Ascending aorta (tissue), 2 donors: Measurements from ENCODE around the gene ANTXR1. TPM values are rescaled to one million over a fixed set of nuclear protein-coding genes. Genes with fewer than 3 reads are reported as not detected.

Experiments used
- DNase-seq, 2 donors: peaks; one replicate each; pipeline ENCODE4 v3.0.0-alpha.2; 2019; ENCODE audit warnings: low spot score in 2 of 2
- H3K27ac ChIP-seq, 2 donors: fragments of 200-600 bp; sonication (generic); one replicate each; pipeline ENCODE4 v1.5.1; 2016 to 2017; ENCODE audit warnings: mild to moderate bottlenecking in 1 of 2
- H3K27me3 ChIP-seq: fragments of 200-600 bp; sonication (generic); one replicate; pipeline ENCODE4 v1.5.1; 2017
- H3K36me3 ChIP-seq, 2 donors: fragments of 200-600 bp; sonication (generic); one replicate each; pipeline ENCODE4 v1.5.1; 2016
- H3K4me1 ChIP-seq, 2 donors: fragments of 200-600 bp; sonication (generic); one replicate each; pipeline ENCODE4 v1.5.1; 2016 to 2017; ENCODE audit warnings: mild to moderate bottlenecking in 1 of 2
- H3K4me3 ChIP-seq, 2 donors: fragments of 200-600 bp; sonication (generic); one replicate each; pipeline ENCODE4 v1.5.1; 2016 to 2017; ENCODE audit warnings: mild to moderate bottlenecking in 1 of 2
- H3K9me3 ChIP-seq, 2 donors: fragments of 200-600 bp; sonication (generic); one replicate each; pipeline ENCODE4 v1.5.1; 2016
- CTCF ChIP-seq, 3 experiments: fragments of 200-600 bp in 2 of 3; fragments of 450-650 bp in 1 of 3; sonication (generic) in 2 of 3; IDR thresholded peaks; one replicate each; pipeline ENCODE4 v1.5.1; 2016 to 2019; ENCODE audit warnings: antibody characterized with exemption in 3 of 3, mild to moderate bottlenecking in 1 of 3, moderate library complexity in 1 of 3
- intact Hi-C: fragments of 100-400 bp; cut with DNase I; formaldehyde crosslinking; loops from one replicate; pipeline ENCODE4 v1.15.1; 2023
- total RNA-seq: library from RNA; depleted of rRNA; stranded (reverse); fragments of >200 nt; gene quantifications from one replicate; pipeline ENCODE4 v1.1.0, GENCODE V29; 2016

ANTXR1 gene
- total RNA-seq, 1 donor from 2014 or later: 90.3 TPM

GRCh38 chr2:69065735-69066336 is 52.9 kb downstream of the ANTXR1 start:
- Histone ChIP-seq H3K36me3 (no peaks in the 10 kb centered on the region), H3K4me3 (no peak overlapping the region), H3K4me1 (peaks cover 18 to 62% of the 10 kb centered on the region in 2 donors), H3K27me3 (no peaks in the 10 kb centered on the region), H3K27ac (peak overlapping the region in 1 of 2 donors; percentile 14), H3K9me3 (no peaks in the 10 kb centered on the region)
- intact Hi-C loops: loop anchor here (5.0 kb wide), 3 partner anchors 49 to 111 kb away; no protein-coding TSS in a partner anchor
- DNase-seq: no peak
- TF ChIP-seq CTCF (IDR thresholded peaks at IDR 0.05): no peak

- Histone ChIP-seq H3K4me3 (no peak overlapping the region), H3K9me3 (no peaks in the 10 kb centered on the region), H3K27me3 (no peaks in the 10 kb centered on the region), H3K36me3 (no peaks in the 10 kb centered on the region), H3K27ac (peak overlapping the region; percentile 92), H3K4me1 (peaks cover 14 to 56% of the 10 kb centered on the region in 2 donors)
- no peak for TF ChIP-seq CTCF (IDR thresholded peaks at IDR 0.05)
- DNase-seq: no peak
- intact Hi-C loops: loop anchor here (5.0 kb wide), 3 partner anchors 50 to 110 kb away; no protein-coding TSS in a partner anchor
Observed at GRCh38 chr2:69067026-69067630, 54.1 kb downstream of the ANTXR1 start.

GRCh38 chr2:69067866-69068265 is 54.9 kb downstream of the ANTXR1 start:
- DNase-seq: no peak
- intact Hi-C loops: loop anchor here (5.0 kb wide), 3 partner anchors 49 to 109 kb away; no protein-coding TSS in a partner anchor
- no peaks in the 10 kb centered on the region for H3K27me3 ChIP-seq
- TF ChIP-seq CTCF (IDR thresholded peaks at IDR 0.05): no peak
- no peak overlapping the region for H3K4me3 ChIP-seq
- H3K36me3 ChIP-seq: no peaks in the 10 kb centered on the region
- H3K4me1 ChIP-seq: peaks cover 9 to 53% of the 10 kb centered on the region in 2 donors
- H3K27ac ChIP-seq: peak overlapping the region; percentile 92
- no peaks in the 10 kb centered on the region for H3K9me3 ChIP-seq

- Histone ChIP-seq H3K27ac (peak overlapping the region; percentile 92), H3K27me3 (no peaks in the 10 kb centered on the region), H3K9me3 (no peaks in the 10 kb centered on the region), H3K4me1 (peaks cover 9 to 74% of the 10 kb centered on the region in 2 donors), H3K36me3 (no peaks in the 10 kb centered on the region), H3K4me3 (no peak overlapping the region)
- DNase-seq: no peak
- no peak for TF ChIP-seq CTCF (IDR thresholded peaks at IDR 0.05)
- intact Hi-C loops: no loop called here
Observed at GRCh38 chr2:69070969-69071368, 58.0 kb downstream of the ANTXR1 start.

GRCh38 chr2:69073928-69074570 is 61.1 kb downstream of the ANTXR1 start:
- intact Hi-C loops: no loop called here
- Histone ChIP-seq H3K27me3 (no peaks in the 10 kb centered on the region), H3K4me1 (peaks cover 6 to 62% of the 10 kb centered on the region in 2 donors), H3K9me3 (no peaks in the 10 kb centered on the region), H3K27ac (peak overlapping the region; percentile 92), H3K36me3 (peaks cover 0 to 16% of the 10 kb centered on the region in 2 donors), H3K4me3 (no peak overlapping the region)
- DNase-seq: no peak
- TF ChIP-seq CTCF (IDR thresholded peaks at IDR 0.05): no peak
